SK-N-SH treated with all-trans-retinoic acid at 6 μM for 48 hours (cell line): ENCODE data around the gene FBL.

Experiments
- BACH2 ChIP-seq: fragments of 250-450 bp; sonication (Bioruptor Pico); IDR thresholded peaks from 2 replicates; pipeline ENCODE4 v1.9.0; 2021; ENCODE audit warnings: mild to moderate bottlenecking, borderline replicate concordance
- RARB ChIP-seq: fragments of 250-450 bp; sonication (Bioruptor Pico); IDR thresholded peaks from 2 replicates; pipeline ENCODE4 v1.8.0; 2021; ENCODE audit warnings: mild to moderate bottlenecking, moderate library complexity
- TCF4 ChIP-seq: fragments of 250-450 bp; sonication (Bioruptor Pico); IDR thresholded peaks from 2 replicates; pipeline ENCODE4 v1.8.0; 2021; ENCODE audit warnings: mild to moderate bottlenecking, moderate library complexity, borderline replicate concordance
- TOX ChIP-seq: fragments of 250-450 bp; sonication (Bioruptor Pico); IDR thresholded peaks from 2 replicates; pipeline ENCODE4 v1.8.0; 2021; ENCODE audit warnings: mild to moderate bottlenecking, moderate library complexity, borderline replicate concordance
- ZFP3 ChIP-seq: fragments of 250-450 bp; sonication (Bioruptor Pico); IDR thresholded peaks from 2 replicates; pipeline ENCODE4 v1.5.0; 2020; ENCODE audit warnings: mild to moderate bottlenecking, moderate library complexity
- ZFP30 ChIP-seq: fragments of 450-650 bp; formaldehyde crosslinking; IDR thresholded peaks from 2 replicates; pipeline ENCODE4 v1.5.0; 2022; ENCODE audit warnings: mild to moderate bottlenecking, moderate library complexity
- ZNF70 ChIP-seq: fragments of 450-650 bp; formaldehyde crosslinking; IDR thresholded peaks from 2 replicates; pipeline ENCODE4 v1.5.0; 2020; ENCODE audit warnings: mild to moderate bottlenecking, moderate library complexity
- ZNF8 ChIP-seq: fragments of 450-650 bp; formaldehyde crosslinking; IDR thresholded peaks from 2 replicates; pipeline ENCODE4 v1.5.0; 2020; ENCODE audit warnings: mild to moderate bottlenecking, moderate library complexity
- TF ChIP-seq, protein P1 (sequence below): fragments of 250-450 bp; sonication (Bioruptor Pico); IDR thresholded peaks from 2 replicates; pipeline ENCODE4 v1.5.0; 2020; ENCODE audit warnings: mild to moderate bottlenecking, moderate library complexity
- TF ChIP-seq, protein P2 (sequence below): fragments of 250-450 bp; sonication (Bioruptor Pico); IDR thresholded peaks from 2 replicates; pipeline ENCODE4 v1.8.0; 2020; ENCODE audit warnings: mild to moderate bottlenecking, moderate library complexity, borderline replicate concordance

DNA sequence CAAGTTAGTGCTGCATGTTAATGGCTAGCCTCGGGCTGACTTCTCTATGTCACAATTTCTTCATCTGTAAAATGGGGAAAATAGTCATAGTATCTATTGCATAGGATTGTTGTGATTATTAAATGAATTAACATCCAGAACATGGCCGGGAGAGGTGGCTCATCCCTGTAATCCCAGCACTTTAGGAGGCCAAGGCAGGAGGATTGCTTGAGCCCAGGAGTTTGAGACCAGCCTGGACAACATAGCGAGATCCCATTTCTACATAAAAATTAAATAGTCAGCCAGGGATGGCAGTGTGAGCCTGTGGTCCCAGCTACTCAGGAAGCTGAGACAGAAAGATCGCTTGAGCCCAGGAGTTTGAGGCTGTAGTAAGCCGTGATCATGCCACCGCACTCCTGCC, 21.8 kb upstream of the FBL start:
- TF ChIP-seq, protein P1, sequence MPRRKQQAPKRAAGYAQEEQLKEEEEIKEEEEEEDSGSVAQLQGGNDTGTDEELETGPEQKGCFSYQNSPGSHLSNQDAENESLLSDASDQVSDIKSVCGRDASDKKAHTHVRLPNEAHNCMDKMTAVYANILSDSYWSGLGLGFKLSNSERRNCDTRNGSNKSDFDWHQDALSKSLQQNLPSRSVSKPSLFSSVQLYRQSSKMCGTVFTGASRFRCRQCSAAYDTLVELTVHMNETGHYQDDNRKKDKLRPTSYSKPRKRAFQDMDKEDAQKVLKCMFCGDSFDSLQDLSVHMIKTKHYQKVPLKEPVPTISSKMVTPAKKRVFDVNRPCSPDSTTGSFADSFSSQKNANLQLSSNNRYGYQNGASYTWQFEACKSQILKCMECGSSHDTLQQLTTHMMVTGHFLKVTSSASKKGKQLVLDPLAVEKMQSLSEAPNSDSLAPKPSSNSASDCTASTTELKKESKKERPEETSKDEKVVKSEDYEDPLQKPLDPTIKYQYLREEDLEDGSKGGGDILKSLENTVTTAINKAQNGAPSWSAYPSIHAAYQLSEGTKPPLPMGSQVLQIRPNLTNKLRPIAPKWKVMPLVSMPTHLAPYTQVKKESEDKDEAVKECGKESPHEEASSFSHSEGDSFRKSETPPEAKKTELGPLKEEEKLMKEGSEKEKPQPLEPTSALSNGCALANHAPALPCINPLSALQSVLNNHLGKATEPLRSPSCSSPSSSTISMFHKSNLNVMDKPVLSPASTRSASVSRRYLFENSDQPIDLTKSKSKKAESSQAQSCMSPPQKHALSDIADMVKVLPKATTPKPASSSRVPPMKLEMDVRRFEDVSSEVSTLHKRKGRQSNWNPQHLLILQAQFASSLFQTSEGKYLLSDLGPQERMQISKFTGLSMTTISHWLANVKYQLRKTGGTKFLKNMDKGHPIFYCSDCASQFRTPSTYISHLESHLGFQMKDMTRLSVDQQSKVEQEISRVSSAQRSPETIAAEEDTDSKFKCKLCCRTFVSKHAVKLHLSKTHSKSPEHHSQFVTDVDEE (CRISPR knock-in tag): no peak
- TF ChIP-seq ZFP3 (CRISPR knock-in tag) (no peak), TCF4 (CRISPR knock-in tag) (no peak), ZFP30 (CRISPR knock-in tag) (no peak), TOX (no peak), BACH2 (CRISPR knock-in tag) (no peak), RARB (CRISPR knock-in tag) (no peak), ZNF70 (CRISPR knock-in tag) (no peak), ZNF8 (no peak)
- TF ChIP-seq, protein P2, sequence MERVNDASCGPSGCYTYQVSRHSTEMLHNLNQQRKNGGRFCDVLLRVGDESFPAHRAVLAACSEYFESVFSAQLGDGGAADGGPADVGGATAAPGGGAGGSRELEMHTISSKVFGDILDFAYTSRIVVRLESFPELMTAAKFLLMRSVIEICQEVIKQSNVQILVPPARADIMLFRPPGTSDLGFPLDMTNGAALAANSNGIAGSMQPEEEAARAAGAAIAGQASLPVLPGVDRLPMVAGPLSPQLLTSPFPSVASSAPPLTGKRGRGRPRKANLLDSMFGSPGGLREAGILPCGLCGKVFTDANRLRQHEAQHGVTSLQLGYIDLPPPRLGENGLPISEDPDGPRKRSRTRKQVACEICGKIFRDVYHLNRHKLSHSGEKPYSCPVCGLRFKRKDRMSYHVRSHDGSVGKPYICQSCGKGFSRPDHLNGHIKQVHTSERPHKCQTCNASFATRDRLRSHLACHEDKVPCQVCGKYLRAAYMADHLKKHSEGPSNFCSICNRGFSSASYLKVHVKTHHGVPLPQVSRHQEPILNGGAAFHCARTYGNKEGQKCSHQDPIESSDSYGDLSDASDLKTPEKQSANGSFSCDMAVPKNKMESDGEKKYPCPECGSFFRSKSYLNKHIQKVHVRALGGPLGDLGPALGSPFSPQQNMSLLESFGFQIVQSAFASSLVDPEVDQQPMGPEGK: no peak
